ENCODE measurements around the gene STK10.

The STK10 gene

GRCh38 chr5:172186114-172186695 lies 1.8 kb downstream of the STK10 start:
- TF ChIP-seq TCF4 (CRISPR knock-in tag; IDR thresholded peaks at IDR 0.05; ENCODE audit: borderline replicate concordance), result no peak
- TF ChIP-seq POU6F1 (CRISPR knock-in tag; IDR thresholded peaks at IDR 0.05; ENCODE audit: borderline replicate concordance, low read depth), result no peak
- TF ChIP-seq ESRRG (CRISPR knock-in tag; IDR thresholded peaks at IDR 0.05), result no peak
- TF ChIP-seq SNAI2 (CRISPR knock-in tag; IDR thresholded peaks at IDR 0.05), result no peak
- ATAC-seq, result no peak

- no peak for ATAC-seq
- TF ChIP-seq ESRRG (CRISPR knock-in tag; IDR thresholded peaks at IDR 0.05) (no peak), SNAI2 (CRISPR knock-in tag; IDR thresholded peaks at IDR 0.05) (no peak), TSHZ2 (CRISPR knock-in tag; IDR thresholded peaks at IDR 0.05) (no peak), CREB5 (CRISPR knock-in tag; IDR thresholded peaks at IDR 0.05; ENCODE audit: low read depth) (no peak), PPARA (CRISPR knock-in tag; IDR thresholded peaks at IDR 0.05; ENCODE audit: borderline replicate concordance) (no peak), GLIS3 (CRISPR knock-in tag; IDR thresholded peaks at IDR 0.05) (no peak), POU6F1 (CRISPR knock-in tag; IDR thresholded peaks at IDR 0.05; ENCODE audit: borderline replicate concordance, low read depth) (no peak), RARB (CRISPR knock-in tag; IDR thresholded peaks at IDR 0.05) (no peak), ZNF8 (CRISPR knock-in tag; IDR thresholded peaks at IDR 0.05) (no peak), ZNF70 (CRISPR knock-in tag; IDR thresholded peaks at IDR 0.05) (no peak), ZC3H10 (CRISPR knock-in tag; IDR thresholded peaks at IDR 0.05) (no peak), PATZ1 (CRISPR knock-in tag; IDR thresholded peaks at IDR 0.05; ENCODE audit: borderline replicate concordance) (no peak), ISL1 (CRISPR knock-in tag; IDR thresholded peaks at IDR 0.05) (no peak), CSDC2 (CRISPR knock-in tag; IDR thresholded peaks at IDR 0.05) (no peak), CSRNP3 (CRISPR knock-in tag; IDR thresholded peaks at IDR 0.05) (no peak), BACH2 (CRISPR knock-in tag; IDR thresholded peaks at IDR 0.05; ENCODE audit: borderline replicate concordance) (no peak), ZFP3 (CRISPR knock-in tag; IDR thresholded peaks at IDR 0.05) (no peak), ZNF565 (CRISPR knock-in tag; conservative IDR thresholded peaks at IDR 0.05; ENCODE audit: low read depth) (no peak), ARNTL (CRISPR knock-in tag; IDR thresholded peaks at IDR 0.05; ENCODE audit: borderline replicate concordance, low read depth) (no peak)
Observed at GRCh38 chr5:172185096-172185461, 2.9 kb downstream of the STK10 start.
